HCT116 (cell line): ENCODE data around the gene KIAA0930. TPM values are rescaled to one million over a fixed set of nuclear protein-coding genes. Genes with fewer than 3 reads are reported as not detected.
A peak's percentile ranks its signal among the peaks of the same experiment; 100 is the strongest.

Source experiments
- ATAC-seq: fragments of 200-7000 bp; cut with Tn5 transposase; 2 replicates; pipeline ENCODE4 v1.9.1; 2020; ENCODE audit warnings: mild to moderate bottlenecking, moderate library complexity
- BruUV-seq: library from RNA; stranded (reverse); fragments of 400-500 nt; replicated peaks from 2 replicates; lab custom pipeline; 2021; lab: Mats Ljungman, UMichigan
- CTCF ChIA-PET: fragments of 300-600 bp; sonication (Branson Sonifier 250); formaldehyde crosslinking; loops from one replicate; lab custom pipeline; 2021; ENCODE audit warnings: antibody characterized with exemption; lab: Charles Lee
- POLR2A ChIA-PET: fragments of 300-600, 350-600 bp; sonication (Branson Sonifier 250); formaldehyde crosslinking; loops from one replicate; lab custom pipeline; 2021; ENCODE audit warnings: antibody characterized with exemption; lab: Charles Lee
- RAD21 ChIA-PET, 2 experiments: fragments of 300-600 bp; sonication (Branson Sonifier 250); formaldehyde crosslinking; loops; one replicate each; lab custom pipeline; 2023; ENCODE audit warnings: low total read pairs in 2 of 2; ENCODE audit not compliant: uncharacterized antibody in 2 of 2, unreplicated experiment in 2 of 2, low non-redundant PET in 1 of 2; lab: Charles Lee
- DNase-seq: peaks from one replicate; pipeline ENCODE4 v3.0.0-alpha.2; 2010; ENCODE audit warnings: low read depth, low spot score
- H2AFZ ChIP-seq: fragments of 200-600 bp; shearing (Covaris generic), sonication (generic); 2 replicates; pipeline ENCODE4 v1.6.1; 2017; ENCODE audit warnings: low read depth, mixed run types, mixed read lengths, antibody characterized with exemption, low read length; ENCODE audit not compliant: poor library complexity, severe bottlenecking
- H3K27ac ChIP-seq: 2 replicates; pipeline ENCODE4 v1.5.1; 2012; ENCODE audit warnings: low read depth, low read length
- H3K27me3 ChIP-seq: fragments of 200-600 bp; sonication (generic); 2 replicates; pipeline ENCODE4 v1.6.1; 2016; ENCODE audit warnings: mixed run types, low read length, mixed read lengths; ENCODE audit not compliant: insufficient read depth
- H3K36me3 ChIP-seq, 2 experiments: fragments of 200-500 bp in 1 of 2; fragments of 200-600 bp in 1 of 2; sonication (Bioruptor generic) in 1 of 2; sonication (generic) in 1 of 2; 2 replicates each; pipeline versions ENCODE4 v1.5.1 to v1.6.1; 2014 to 2016; ENCODE audit warnings: low read length in 2 of 2, inconsistent platforms in 1 of 2, mixed read lengths in 1 of 2, mixed run types in 1 of 2; ENCODE audit not compliant: insufficient read depth in 2 of 2, control insufficient read depth in 1 of 2
- H3K4me1 ChIP-seq, 2 experiments: fragments of 200-600 bp in 1 of 2; sonication (generic) in 1 of 2; 2 replicates each; pipeline versions ENCODE4 v1.5.1 to v1.6.1; 2012 to 2017; ENCODE audit warnings: low read length in 2 of 2, inconsistent platforms in 1 of 2, mild to moderate bottlenecking in 1 of 2, mixed read lengths in 1 of 2, mixed run types in 1 of 2, moderate library complexity in 1 of 2; ENCODE audit not compliant: insufficient read depth in 2 of 2, control insufficient read depth in 1 of 2
- H3K4me2 ChIP-seq: fragments of 200-600 bp; sonication (generic); 2 replicates; pipeline ENCODE4 v1.6.1; 2017; ENCODE audit warnings: mixed run types, low read length, mixed read lengths
- H3K4me3 ChIP-seq, 2 experiments: fragments of 200-600 bp in 1 of 2; sonication (generic) in 1 of 2; replicated peaks in 1 of 2; 2 replicates each; pipeline ENCODE4 v1.5.1; 2011 to 2016; ENCODE audit warnings: low read length in 2 of 2, control low read depth in 1 of 2, low read depth in 1 of 2, mild to moderate bottlenecking in 1 of 2, mixed read lengths in 1 of 2, mixed run types in 1 of 2
- H3K79me2 ChIP-seq: fragments of 200-600 bp; sonication (generic); 2 replicates; pipeline ENCODE4 v1.6.1; 2017; ENCODE audit warnings: mild to moderate bottlenecking, mixed run types, low read length, moderate library complexity, mixed read lengths; ENCODE audit not compliant: insufficient read depth
- H3K9ac ChIP-seq: fragments of 200-600 bp; sonication (generic); 2 replicates; pipeline ENCODE4 v1.6.1; 2016; ENCODE audit warnings: low read length, mixed read lengths
- H3K9me2 ChIP-seq: fragments of 200-600 bp; sonication (generic), shearing (Covaris generic); 2 replicates; pipeline ENCODE4 v1.6.1; 2017; ENCODE audit warnings: mixed run types, mild to moderate bottlenecking, moderate library complexity; ENCODE audit not compliant: insufficient read depth
- H3K9me3 ChIP-seq, 2 experiments: fragments of 200-500 bp in 1 of 2; fragments of 200-600 bp in 1 of 2; sonication (Bioruptor generic) in 1 of 2; sonication (generic) in 1 of 2; 2 replicates each; pipeline ENCODE4 v1.6.1; 2014 to 2017; ENCODE audit warnings: low read length in 2 of 2, mixed read lengths in 2 of 2, inconsistent platforms in 1 of 2, low read depth in 1 of 2, mild to moderate bottlenecking in 1 of 2, mixed run types in 1 of 2, moderate library complexity in 1 of 2; ENCODE audit not compliant: control insufficient read depth in 1 of 2, insufficient read depth in 1 of 2
- H4K20me1 ChIP-seq: fragments of 200-600 bp; sonication (generic), shearing (Covaris generic); 2 replicates; pipeline ENCODE4 v1.6.1; 2017; ENCODE audit warnings: mixed run types, mild to moderate bottlenecking, moderate library complexity; ENCODE audit not compliant: insufficient read depth
- CBX3 ChIP-seq: IDR thresholded peaks from 2 replicates; pipeline ENCODE4 v1.6.1; 2012; ENCODE audit warnings: low read depth
- CEBPB ChIP-seq: IDR thresholded peaks from 2 replicates; pipeline ENCODE4 v1.6.1; 2012; ENCODE audit warnings: low read depth
- EGR1 ChIP-seq: IDR thresholded peaks from 2 replicates; pipeline ENCODE4 v1.6.1; 2012; ENCODE audit warnings: low read depth
- ELF1 ChIP-seq: IDR thresholded peaks from 2 replicates; pipeline ENCODE4 v1.6.1; 2012; ENCODE audit warnings: low read depth, borderline replicate concordance
- EZH2phosphoT487 ChIP-seq: fragments of 200-600 bp; IDR thresholded peaks from 2 replicates; pipeline ENCODE4 v1.6.1; 2018; ENCODE audit warnings: antibody characterized with exemption, borderline replicate concordance
- FOSL1 ChIP-seq: IDR thresholded peaks from 2 replicates; pipeline ENCODE4 v1.6.1; 2012; ENCODE audit warnings: low read depth
- JUND ChIP-seq: IDR thresholded peaks from 2 replicates; pipeline ENCODE4 v1.6.1; 2012
- POLR2AphosphoS5 ChIP-seq: IDR thresholded peaks from 2 replicates; pipeline ENCODE4 v1.6.1; 2011; ENCODE audit warnings: mild to moderate bottlenecking, low read depth, low read length, moderate library complexity
- SRF ChIP-seq: IDR thresholded peaks from 2 replicates; pipeline ENCODE4 v1.6.1; 2012; ENCODE audit warnings: low read depth
- TCF7L2 ChIP-seq: IDR thresholded peaks from 2 replicates; pipeline ENCODE4 v1.7.0; 2011; ENCODE audit warnings: borderline replicate concordance, inconsistent platforms; ENCODE audit not compliant: insufficient read depth, insufficient read length; ENCODE audit errors: extremely low read depth
- YY1 ChIP-seq: IDR thresholded peaks from 2 replicates; pipeline ENCODE4 v1.6.1; 2011; ENCODE audit warnings: low read length, low read depth, moderate library complexity, mild to moderate bottlenecking; ENCODE audit not compliant: insufficient replicate concordance; ENCODE audit errors: extremely low read depth
- ZFX ChIP-seq: fragments of 450-650 bp; IDR thresholded peaks from 2 replicates; pipeline ENCODE4 v1.6.1; 2017
- ZNF274 ChIP-seq: fragments of 200-500 bp; sonication (Bioruptor generic); IDR thresholded peaks from 2 replicates; pipeline ENCODE4 v1.6.1; 2014; ENCODE audit warnings: mild to moderate bottlenecking, low read depth, low read length, inconsistent platforms
- intact Hi-C: fragments of 100-400 bp; cut with micrococcal nuclease; formaldehyde crosslinking; loops from 2 replicates; pipeline ENCODE4 v1.10.0; 2022
- total RNA-seq: library from RNA; stranded (reverse); gene quantifications from one replicate; pipeline ENCODE4 v1.2.1, GENCODE V29; 2021; ENCODE audit not compliant: unreplicated experiment
- TF ChIP-seq, protein P1 (sequence below): IDR thresholded peaks from 2 replicates; pipeline ENCODE4 v1.6.1; 2011; ENCODE audit warnings: mild to moderate bottlenecking, low read length, moderate library complexity; ENCODE audit not compliant: insufficient replicate concordance; ENCODE audit errors: extremely low read depth
- TF ChIP-seq, protein P2 (sequence below): IDR thresholded peaks from 2 replicates; pipeline ENCODE4 v1.6.1; 2012

Gene KIAA0930
- total RNA-seq, 1 experiment from 2014 or later, result 60.9 TPM

DNA sequence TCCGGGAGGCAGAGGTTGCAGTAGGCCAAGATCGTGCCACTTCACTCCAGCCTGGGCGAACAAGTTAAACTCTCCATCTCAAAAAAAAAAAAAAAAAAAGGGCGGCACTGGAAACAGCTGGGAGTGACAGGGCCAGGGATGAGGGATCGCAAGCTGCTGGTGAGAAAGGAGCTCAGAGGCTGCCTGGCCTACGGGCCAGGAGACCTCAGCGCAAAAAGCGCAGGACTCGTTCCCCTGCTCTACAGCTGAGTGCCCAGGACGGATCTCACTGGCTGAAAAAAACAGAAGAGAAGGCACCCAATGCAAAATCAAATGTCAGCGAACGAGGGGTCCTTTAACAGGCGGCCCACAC is 77.6 kb downstream of the KIAA0930 start:
- peaks cover 95% of the 10 kb centered on the region for H3K79me2 ChIP-seq
- no peaks in the 10 kb centered on the region for H3K9me3 ChIP-seq
- ChIA-PET CTCF (interaction anchor here (1.2 kb wide), 1 partner anchor 68 kb away, joined by 3 read pairs; no protein-coding TSS in a partner anchor), RAD21 (no interaction called here), POLR2A (interaction anchor here (0.9 to 1.6 kb wide), 4 partner anchors 10 to 89 kb away, joined by 3 to 7 read pairs (median 4); no protein-coding TSS in a partner anchor)
- H2AFZ ChIP-seq, result no peak overlapping the region
- H3K4me1 ChIP-seq, result peaks cover 22 to 37% of the 10 kb centered on the region in 2 experiments
- H3K4me3 ChIP-seq, result peak overlapping the region; percentile 65 to 88
- H4K20me1 ChIP-seq, result peaks cover 10% of the 10 kb centered on the region; the same call in 1 of the 2 replicates
- DNase-seq (no peak), ATAC-seq (peak; percentile 26)
- H3K9ac ChIP-seq, result peak overlapping the region; percentile 97
- no peaks in the 10 kb centered on the region for H3K27me3 ChIP-seq
- TF ChIP-seq ELF1 (no peak), FOSL1 (no peak)
- peak overlapping the region; percentile 85 for H3K27ac ChIP-seq
- intact Hi-C loops, result no loop called here
- BruUV-seq, result TSS peak; percentile 68
- H3K4me2 ChIP-seq, result peak overlapping the region; percentile 89
- H3K9me2 ChIP-seq, result no peaks in the 10 kb centered on the region
- peaks cover 9 to 15% of the 10 kb centered on the region in 2 experiments; a peak in 3 of 4 replicates for H3K36me3 ChIP-seq

DNA sequence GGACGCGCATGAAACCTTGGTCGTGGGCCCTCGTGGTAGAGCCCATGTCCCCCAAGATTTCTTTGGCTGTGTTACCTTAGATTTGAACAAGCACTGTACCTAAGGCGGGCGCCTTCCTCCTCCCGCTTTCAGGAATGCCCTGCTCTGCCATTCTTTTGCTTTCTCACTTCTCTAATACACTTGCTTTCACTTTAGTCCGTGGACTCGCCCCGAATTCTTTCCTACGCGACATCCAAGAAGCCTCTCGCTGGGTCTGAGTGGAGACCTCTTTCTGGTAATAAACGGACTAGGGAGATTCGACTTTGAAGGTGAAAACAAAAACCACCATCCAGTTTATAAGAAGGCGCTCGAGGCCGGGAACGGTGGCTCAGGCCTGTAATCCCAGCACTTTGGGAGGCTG is 78.2 kb downstream of the KIAA0930 start:
- H3K4me3 ChIP-seq, result peak overlapping the region; percentile 65 to 88
- no peaks in the 10 kb centered on the region for H3K9me3 ChIP-seq
- H3K27me3 ChIP-seq, result no peaks in the 10 kb centered on the region
- peaks cover 10% of the 10 kb centered on the region; the same call in 1 of the 2 replicates for H4K20me1 ChIP-seq
- peaks cover 22 to 37% of the 10 kb centered on the region in 2 experiments for H3K4me1 ChIP-seq
- DNase-seq (no peak), ATAC-seq (no peak)
- ChIA-PET RAD21 (no interaction called here), CTCF (no interaction called here), POLR2A (interaction anchor here (1.4 to 1.6 kb wide), 2 partner anchors 33 to 84 kb away, joined by 3 to 6 read pairs; no protein-coding TSS in a partner anchor)
- no TSS peak for BruUV-seq
- peak overlapping the region; percentile 97 for H3K9ac ChIP-seq
- no peak overlapping the region for H2AFZ ChIP-seq
- H3K4me2 ChIP-seq, result peak overlapping the region; percentile 89
- H3K36me3 ChIP-seq, result peaks cover 5 to 18% of the 10 kb centered on the region in 2 experiments; a peak in 2 of 4 replicates
- intact Hi-C loops, result no loop called here
- H3K27ac ChIP-seq, result peak overlapping the region; percentile 85
- H3K9me2 ChIP-seq, result no peaks in the 10 kb centered on the region
- H3K79me2 ChIP-seq, result peaks cover 95% of the 10 kb centered on the region
- TF ChIP-seq ZFX, result no peak
- TF ChIP-seq CBX3, result no peak
- no peak for TF ChIP-seq EGR1
- no peak for TF ChIP-seq TCF7L2
- TF ChIP-seq FOSL1, result no peak
- no peak for TF ChIP-seq ZNF274
- TF ChIP-seq CEBPB, result no peak
- TF ChIP-seq SRF, result no peak
- TF ChIP-seq, protein P1, sequence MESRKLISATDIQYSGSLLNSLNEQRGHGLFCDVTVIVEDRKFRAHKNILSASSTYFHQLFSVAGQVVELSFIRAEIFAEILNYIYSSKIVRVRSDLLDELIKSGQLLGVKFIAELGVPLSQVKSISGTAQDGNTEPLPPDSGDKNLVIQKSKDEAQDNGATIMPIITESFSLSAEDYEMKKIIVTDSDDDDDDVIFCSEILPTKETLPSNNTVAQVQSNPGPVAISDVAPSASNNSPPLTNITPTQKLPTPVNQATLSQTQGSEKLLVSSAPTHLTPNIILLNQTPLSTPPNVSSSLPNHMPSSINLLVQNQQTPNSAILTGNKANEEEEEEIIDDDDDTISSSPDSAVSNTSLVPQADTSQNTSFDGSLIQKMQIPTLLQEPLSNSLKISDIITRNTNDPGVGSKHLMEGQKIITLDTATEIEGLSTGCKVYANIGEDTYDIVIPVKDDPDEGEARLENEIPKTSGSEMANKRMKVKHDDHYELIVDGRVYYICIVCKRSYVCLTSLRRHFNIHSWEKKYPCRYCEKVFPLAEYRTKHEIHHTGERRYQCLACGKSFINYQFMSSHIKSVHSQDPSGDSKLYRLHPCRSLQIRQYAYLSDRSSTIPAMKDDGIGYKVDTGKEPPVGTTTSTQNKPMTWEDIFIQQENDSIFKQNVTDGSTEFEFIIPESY, result no peak
- no peak for TF ChIP-seq POLR2AphosphoS5
- TF ChIP-seq EZH2phosphoT487, result no peak
- TF ChIP-seq JUND, result no peak
- TF ChIP-seq, protein P2, sequence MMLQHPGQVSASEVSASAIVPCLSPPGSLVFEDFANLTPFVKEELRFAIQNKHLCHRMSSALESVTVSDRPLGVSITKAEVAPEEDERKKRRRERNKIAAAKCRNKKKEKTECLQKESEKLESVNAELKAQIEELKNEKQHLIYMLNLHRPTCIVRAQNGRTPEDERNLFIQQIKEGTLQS, result no peak
- no peak for TF ChIP-seq ELF1
- TF ChIP-seq YY1, result no peak
